ENCODE results near the gene ENPP4. TPM values are rescaled to one million over a fixed set of nuclear protein-coding genes. Genes with fewer than 3 reads are reported as not detected.
"Not testable (repeated sequence)": the region's sequence is repeated elsewhere in the genome, so short reads cannot be mapped to it uniquely, and the experiment has no call there.

The ENPP4 gene
- total RNA-seq, 4 donors from 2014 or later, result 0.30 to 4.8 (median 2.0) TPM

DNA sequence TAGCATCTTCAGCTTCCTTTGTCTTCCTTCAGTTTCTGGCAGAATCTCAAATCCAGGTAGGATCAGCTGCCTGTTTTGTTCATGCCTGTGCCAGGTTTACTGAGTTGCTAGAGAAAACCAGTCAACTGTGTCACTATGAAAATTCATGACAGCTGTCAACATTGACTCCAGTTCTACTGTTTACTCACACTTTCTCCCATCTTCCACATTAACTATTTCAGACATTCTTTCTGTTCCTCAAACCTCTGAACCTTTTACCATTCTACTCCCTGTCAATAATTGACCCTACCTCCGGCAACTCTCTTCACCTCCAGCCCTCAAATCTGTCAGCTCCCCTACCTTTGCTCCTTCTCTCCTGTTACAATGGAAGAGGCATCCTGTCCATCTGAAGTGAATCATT is 8.5 kb downstream of the ENPP4 start:
- H3K4me1 ChIP-seq, result no peaks in the 10 kb centered on the region
- 63 to 81% methylated on average over 1 of the region's 1 CpG for WGBS, 2 donors
- intact Hi-C loops (cut with DNase I), result no loop called here
- H3K27ac ChIP-seq, result no peak overlapping the region
- no peak for TF ChIP-seq POLR2A (IDR thresholded peaks at IDR 0.05)
- TF ChIP-seq, protein P1, sequence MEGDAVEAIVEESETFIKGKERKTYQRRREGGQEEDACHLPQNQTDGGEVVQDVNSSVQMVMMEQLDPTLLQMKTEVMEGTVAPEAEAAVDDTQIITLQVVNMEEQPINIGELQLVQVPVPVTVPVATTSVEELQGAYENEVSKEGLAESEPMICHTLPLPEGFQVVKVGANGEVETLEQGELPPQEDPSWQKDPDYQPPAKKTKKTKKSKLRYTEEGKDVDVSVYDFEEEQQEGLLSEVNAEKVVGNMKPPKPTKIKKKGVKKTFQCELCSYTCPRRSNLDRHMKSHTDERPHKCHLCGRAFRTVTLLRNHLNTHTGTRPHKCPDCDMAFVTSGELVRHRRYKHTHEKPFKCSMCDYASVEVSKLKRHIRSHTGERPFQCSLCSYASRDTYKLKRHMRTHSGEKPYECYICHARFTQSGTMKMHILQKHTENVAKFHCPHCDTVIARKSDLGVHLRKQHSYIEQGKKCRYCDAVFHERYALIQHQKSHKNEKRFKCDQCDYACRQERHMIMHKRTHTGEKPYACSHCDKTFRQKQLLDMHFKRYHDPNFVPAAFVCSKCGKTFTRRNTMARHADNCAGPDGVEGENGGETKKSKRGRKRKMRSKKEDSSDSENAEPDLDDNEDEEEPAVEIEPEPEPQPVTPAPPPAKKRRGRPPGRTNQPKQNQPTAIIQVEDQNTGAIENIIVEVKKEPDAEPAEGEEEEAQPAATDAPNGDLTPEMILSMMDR (IDR thresholded peaks at IDR 0.05), result no peak
- no peaks in the 10 kb centered on the region for H3K9me3 ChIP-seq
- H3K27me3 ChIP-seq, result no peaks in the 10 kb centered on the region
- no peak for DNase-seq
- H3K36me3 ChIP-seq, result no peaks in the 10 kb centered on the region
- no peak overlapping the region for H3K4me3 ChIP-seq

DNA sequence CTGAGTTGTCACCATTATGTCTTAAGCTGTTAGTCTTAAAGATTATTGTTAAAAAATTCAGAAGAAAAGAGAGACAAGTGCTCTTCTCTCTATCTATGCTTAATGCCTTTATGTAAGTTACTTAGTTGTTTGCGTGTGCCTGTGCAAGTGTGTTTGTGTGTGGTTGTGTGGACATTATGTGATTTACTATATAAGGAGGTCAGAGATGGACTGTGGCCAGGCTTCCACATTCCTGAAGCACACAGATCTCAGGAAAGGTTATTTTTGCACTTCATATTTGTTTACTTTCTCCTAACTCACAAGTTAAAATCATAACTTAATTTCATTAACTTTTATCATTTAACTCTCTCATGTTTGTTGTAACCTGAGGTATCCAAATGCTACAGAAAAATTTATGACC is 14.5 kb downstream of the ENPP4 start:
- Histone ChIP-seq H3K4me3 (no peak overlapping the region), H3K36me3 (no peaks in the 10 kb centered on the region), H3K9me3 (no peaks in the 10 kb centered on the region), H3K27me3 (no peaks in the 10 kb centered on the region), H3K27ac (no peak overlapping the region), H3K4me1 (no peaks in the 10 kb centered on the region)
- no peak for DNase-seq
- WGBS, 2 donors, result 65 to 67% methylated on average over 1 of the region's 1 CpG
- TF ChIP-seq POLR2A (IDR thresholded peaks at IDR 0.05), result no peak
- TF ChIP-seq, protein P1 (IDR thresholded peaks at IDR 0.05), result no peak
- intact Hi-C loops (cut with DNase I), result no loop called here

DNA sequence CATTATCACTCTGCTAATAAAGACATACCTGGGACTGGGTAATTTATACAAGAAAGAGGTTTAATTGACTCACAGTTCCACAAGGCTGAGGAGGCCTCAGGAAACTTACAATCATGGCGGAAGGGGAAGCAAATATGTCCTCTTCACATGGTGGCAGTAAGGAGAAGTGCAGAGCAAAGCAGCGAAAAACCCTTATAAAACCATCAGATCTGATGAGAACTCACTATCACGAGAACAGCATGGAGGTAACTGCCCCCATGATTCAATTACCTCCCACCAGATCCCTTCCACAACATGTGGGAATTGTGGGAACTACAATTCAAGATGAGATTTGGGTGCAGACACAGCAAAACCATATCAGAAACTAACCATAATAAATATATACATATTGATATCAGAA is 19.3 kb downstream of the ENPP4 start:
- DNase-seq; intact Hi-C loops (cut with DNase I); H3K27ac ChIP-seq; H3K4me3 ChIP-seq; H3K36me3 ChIP-seq; H3K27me3 ChIP-seq; H3K9me3 ChIP-seq; H3K4me1 ChIP-seq: not testable (repeated sequence)
- 80 to 91% methylated on average over 3 of the region's 3 CpGs for WGBS, 2 donors

DNA sequence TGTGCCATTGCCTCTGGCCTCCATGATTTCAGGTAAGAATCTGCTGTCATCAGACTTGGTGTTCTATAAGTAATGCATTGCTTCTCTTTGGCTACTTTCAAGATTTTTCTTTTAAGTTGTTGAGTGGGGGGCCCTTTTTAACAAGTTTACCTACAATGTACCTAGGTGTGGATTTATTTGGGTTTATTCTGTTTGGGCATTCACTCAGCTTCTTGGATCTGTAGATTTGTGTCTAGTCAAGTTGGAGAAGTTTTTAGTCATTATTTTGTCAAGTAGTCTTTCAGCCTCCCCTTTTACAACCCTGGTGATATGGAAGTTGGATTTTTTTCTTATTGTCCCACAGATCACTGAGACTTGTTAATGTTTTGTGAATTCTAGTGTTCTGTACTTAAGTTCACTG is 26.9 kb downstream of the ENPP4 start:
- TF ChIP-seq, protein P1 (IDR thresholded peaks at IDR 0.05), result no peak
- no peak for TF ChIP-seq POLR2A (IDR thresholded peaks at IDR 0.05)
- intact Hi-C loops (cut with DNase I), result no loop called here
- Histone ChIP-seq H3K27me3 (no peaks in the 10 kb centered on the region), H3K4me3 (no peak overlapping the region), H3K4me1 (no peaks in the 10 kb centered on the region), H3K36me3 (no peaks in the 10 kb centered on the region), H3K9me3 (no peaks in the 10 kb centered on the region), H3K27ac (no peak overlapping the region)
- no peak for DNase-seq

DNA sequence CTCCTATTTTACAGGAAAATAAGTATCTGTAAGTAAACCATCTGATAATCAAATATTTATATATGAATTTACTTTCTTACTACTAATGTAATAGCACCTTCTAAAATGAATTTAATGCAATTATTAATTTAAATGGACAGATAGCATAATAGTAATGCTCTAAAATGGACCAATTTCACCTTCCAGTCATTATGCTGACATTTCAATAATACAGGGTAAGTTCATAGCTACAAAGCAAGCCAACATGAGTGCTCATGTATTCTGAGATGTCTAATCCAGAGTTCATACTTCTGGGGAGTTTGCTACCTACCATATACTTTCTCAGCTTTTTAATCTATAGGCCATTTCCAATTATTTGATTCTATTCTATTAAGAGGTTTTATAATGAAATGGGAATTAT is 29.4 kb downstream of the ENPP4 start:
- Histone ChIP-seq H3K27me3 (no peaks in the 10 kb centered on the region), H3K36me3 (no peaks in the 10 kb centered on the region), H3K9me3 (no peaks in the 10 kb centered on the region), H3K4me3 (no peak overlapping the region), H3K4me1 (no peaks in the 10 kb centered on the region), H3K27ac (no peak overlapping the region)
- DNase-seq, result no peak
- intact Hi-C loops (cut with DNase I), result no loop called here
- TF ChIP-seq POLR2A (IDR thresholded peaks at IDR 0.05), result no peak
- TF ChIP-seq, protein P1 (IDR thresholded peaks at IDR 0.05), result no peak

DNA sequence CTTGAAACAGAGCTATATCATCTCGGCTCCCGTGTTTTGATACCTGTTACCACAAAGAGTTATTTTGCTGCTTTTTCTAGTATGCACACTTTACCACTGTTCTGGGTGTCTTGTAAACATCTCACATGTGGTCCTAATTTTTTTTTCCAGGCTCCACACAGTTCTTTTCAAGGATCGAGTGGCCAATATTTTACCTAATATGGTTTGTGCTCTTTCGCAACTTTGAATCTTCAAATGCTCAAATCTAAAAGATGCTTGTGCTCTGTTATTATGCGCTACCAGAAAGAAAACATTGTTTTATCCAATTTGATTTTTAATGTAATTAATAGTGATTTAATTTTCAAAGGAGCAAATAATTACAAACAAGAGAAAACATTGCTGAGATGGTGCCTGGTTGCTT is 30.3 kb downstream of the ENPP4 start:
- intact Hi-C loops (cut with DNase I), result no loop called here
- TF ChIP-seq, protein P1 (IDR thresholded peaks at IDR 0.05), result no peak
- TF ChIP-seq POLR2A (IDR thresholded peaks at IDR 0.05), result no peak
- no peaks in the 10 kb centered on the region for H3K4me1 ChIP-seq
- H3K27me3 ChIP-seq, result no peaks in the 10 kb centered on the region
- H3K4me3 ChIP-seq, result no peak overlapping the region
- H3K27ac ChIP-seq, result no peak overlapping the region
- DNase-seq, result no peak
- H3K9me3 ChIP-seq, result no peaks in the 10 kb centered on the region
- H3K36me3 ChIP-seq, result no peaks in the 10 kb centered on the region
- WGBS, 2 donors, result 86 to 94% methylated on average over 5 of the region's 5 CpGs
